Measurements from ENCODE around the gene CYP2S1. TPM values are rescaled to one million over a fixed set of nuclear protein-coding genes. Genes with fewer than 3 reads are reported as not detected.

Gene CYP2S1
- total RNA-seq, 1 donor from 2014 or later: 7.1 TPM

- no peaks in the 10 kb centered on the region for H3K4me1 ChIP-seq
- intact Hi-C loops (cut with DNase I): no loop called here
- peaks cover 0 to 35% of the 10 kb centered on the region in 2 donors for H3K36me3 ChIP-seq
- H3K27me3 ChIP-seq: no peaks in the 10 kb centered on the region
- H3K4me3 ChIP-seq: no peak overlapping the region
- no peak for DNase-seq (ENCODE audit: extremely low spot score in 2 of 2)
- no peak overlapping the region for H3K27ac ChIP-seq
- no peak for TF ChIP-seq CTCF (IDR thresholded peaks at IDR 0.05)
- no peak for TF ChIP-seq POLR2A (IDR thresholded peaks at IDR 0.05)
- TF ChIP-seq POLR2AphosphoS5 (IDR thresholded peaks at IDR 0.05; ENCODE audit: insufficient read depth in 1 of 2, low read depth in 1 of 2): no peak
- H3K9me3 ChIP-seq: no peaks in the 10 kb centered on the region
These were observed 40.8 kb downstream of the CYP2S1 start for GRCh38 chr19:41233748-41234240.

GRCh38 chr19:41234512-41235168, 41.6 kb downstream of the CYP2S1 start:
- DNase-seq (ENCODE audit: extremely low spot score in 2 of 2): no peak
- Histone ChIP-seq H3K4me3 (no peak overlapping the region), H3K36me3 (peaks cover 0 to 43% of the 10 kb centered on the region in 2 donors), H3K4me1 (no peaks in the 10 kb centered on the region), H3K9me3 (no peaks in the 10 kb centered on the region), H3K27ac (no peak overlapping the region), H3K27me3 (no peaks in the 10 kb centered on the region)
- intact Hi-C loops (cut with DNase I): no loop called here
- no peak for TF ChIP-seq POLR2A (IDR thresholded peaks at IDR 0.05)
- no peak for TF ChIP-seq CTCF (IDR thresholded peaks at IDR 0.05)
- TF ChIP-seq POLR2AphosphoS5 (IDR thresholded peaks at IDR 0.05; ENCODE audit: insufficient read depth in 1 of 2, low read depth in 1 of 2): no peak

- Histone ChIP-seq H3K4me1 (no peaks in the 10 kb centered on the region), H3K36me3 (peaks cover 0 to 50% of the 10 kb centered on the region in 2 donors), H3K9me3 (no peaks in the 10 kb centered on the region), H3K4me3 (no peak overlapping the region), H3K27me3 (no peaks in the 10 kb centered on the region), H3K27ac (no peak overlapping the region)
- DNase-seq (ENCODE audit: extremely low spot score in 2 of 2): no peak
- TF ChIP-seq POLR2AphosphoS5 (IDR thresholded peaks at IDR 0.05; ENCODE audit: insufficient read depth in 1 of 2, low read depth in 1 of 2) (no peak), CTCF (IDR thresholded peaks at IDR 0.05) (no peak), POLR2A (IDR thresholded peaks at IDR 0.05) (no peak)
- intact Hi-C loops (cut with DNase I): no loop called here
These were observed 42.5 kb downstream of the CYP2S1 start for GRCh38 chr19:41235480-41235879.

- intact Hi-C loops (cut with DNase I): no loop called here
- TF ChIP-seq POLR2A (IDR thresholded peaks at IDR 0.05) (no peak), POLR2AphosphoS5 (IDR thresholded peaks at IDR 0.05; ENCODE audit: insufficient read depth in 1 of 2, low read depth in 1 of 2) (peak in 1 of 2 donors; percentile 13), CTCF (IDR thresholded peaks at IDR 0.05) (no peak)
- Histone ChIP-seq H3K4me1 (no peaks in the 10 kb centered on the region), H3K4me3 (no peak overlapping the region), H3K9me3 (no peaks in the 10 kb centered on the region), H3K27ac (no peak overlapping the region), H3K27me3 (no peaks in the 10 kb centered on the region), H3K36me3 (peaks cover 0 to 69% of the 10 kb centered on the region in 2 donors)
- no peak for DNase-seq (ENCODE audit: extremely low spot score in 2 of 2)
These were observed 45.2 kb downstream of the CYP2S1 start for GRCh38 chr19:41238244-41238643.

- TF ChIP-seq CTCF (IDR thresholded peaks at IDR 0.05): no peak
- TF ChIP-seq POLR2AphosphoS5 (IDR thresholded peaks at IDR 0.05; ENCODE audit: insufficient read depth in 1 of 2, low read depth in 1 of 2): no peak
- no peak for TF ChIP-seq POLR2A (IDR thresholded peaks at IDR 0.05)
These were observed 46.3 kb downstream of the CYP2S1 start for GRCh38 chr19:41239363-41239762.

More at GRCh38 chr19:41239363-41239762, 46.3 kb downstream of the CYP2S1 start:
- no peak overlapping the region for H3K4me3 ChIP-seq
- peaks cover 0 to 68% of the 10 kb centered on the region in 2 donors for H3K36me3 ChIP-seq
- no peaks in the 10 kb centered on the region for H3K27me3 ChIP-seq
- H3K27ac ChIP-seq: no peak overlapping the region
- no peaks in the 10 kb centered on the region for H3K9me3 ChIP-seq
- intact Hi-C loops (cut with DNase I): no loop called here
- no peak for DNase-seq (ENCODE audit: extremely low spot score in 2 of 2)
- H3K4me1 ChIP-seq: no peaks in the 10 kb centered on the region

Measured in vagina (tissue), 2 donors.